ENCODE data around the gene MEP1B.
"Not testable (repeated sequence)": the region's sequence is repeated elsewhere in the genome, so short reads cannot be mapped to it uniquely, and the experiment has no call there.

The MEP1B gene

GRCh38 chr18:32189790-32190189 is at the start of gene MEP1B:
Gene MEP1B (plus strand): TSS chr18:32190039. CDS start chr18:32190071, 32 bp downstream.
- no peak for DNase-seq (ENCODE audit: low read depth, low spot score)

DNA sequence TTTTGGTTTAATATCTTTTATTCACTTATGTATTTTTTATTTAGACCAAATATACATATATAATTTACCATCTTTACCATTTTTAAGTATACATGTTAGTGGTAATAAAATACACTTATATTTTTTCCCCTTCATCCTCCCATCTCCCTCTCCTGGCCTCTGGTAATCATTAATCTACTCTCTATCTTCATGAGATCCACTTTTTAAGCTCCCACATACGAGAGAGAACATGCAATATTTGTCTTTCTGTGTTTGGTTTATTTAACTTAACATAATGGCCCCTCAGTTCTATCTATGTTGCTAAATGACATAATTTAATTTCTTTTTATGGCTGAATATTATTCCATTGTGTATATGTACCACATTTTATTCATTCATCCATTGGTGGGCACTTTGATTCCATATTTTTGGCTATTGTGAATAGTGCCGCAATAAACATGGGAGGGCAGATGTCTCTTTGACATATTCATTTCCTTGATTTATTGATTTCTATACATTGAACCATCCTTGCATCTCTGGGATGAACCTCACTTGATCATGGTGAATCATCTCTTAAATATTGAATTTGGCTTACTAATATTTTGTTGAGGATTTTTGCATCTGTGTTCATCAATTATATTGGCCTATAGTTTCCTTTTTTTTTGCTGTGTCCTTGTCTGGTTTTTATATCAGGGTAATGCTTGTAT is 41.5 kb upstream of the MEP1B start:
- DNase-seq (ENCODE audit: low read depth, low spot score) = no peak

DNA sequence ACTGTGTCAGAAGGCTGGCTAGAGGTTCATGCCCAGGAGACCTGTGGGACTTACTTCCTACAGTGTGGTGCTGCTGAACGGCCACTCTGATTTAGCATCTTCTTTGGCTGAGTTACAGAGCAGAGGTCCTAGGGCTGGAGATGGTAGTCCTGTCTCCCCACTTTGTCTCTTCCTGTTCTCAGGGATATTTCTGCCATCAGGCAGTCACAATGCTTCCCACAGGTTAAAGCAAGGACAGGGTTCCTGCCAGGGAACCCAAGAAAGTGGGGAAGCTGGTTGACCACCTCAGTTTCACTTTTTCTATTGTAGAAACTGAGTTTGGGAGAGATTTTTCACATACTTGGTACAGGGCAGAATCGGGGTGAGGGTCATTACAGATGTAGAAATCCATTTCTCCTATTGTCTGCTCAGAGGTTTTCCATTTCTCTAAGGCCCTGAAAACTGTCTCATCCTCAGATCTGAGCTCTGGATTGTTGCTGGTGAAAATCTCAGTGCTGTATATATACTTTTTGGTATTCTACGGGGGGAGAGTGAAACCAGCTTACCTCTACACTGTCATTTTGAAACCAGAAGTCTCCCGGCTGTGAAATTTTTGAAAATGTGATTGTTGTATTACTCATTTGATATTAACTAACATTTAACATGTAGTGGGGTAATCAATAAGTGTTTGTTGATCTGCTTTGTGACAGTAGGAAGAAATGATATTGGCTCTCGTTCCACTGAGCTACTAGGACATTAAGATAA is 37.0 kb upstream of the MEP1B start:
- DNase-seq (ENCODE audit: low read depth, low spot score) = no peak

GRCh38 chr18:32156855-32157254 is 33.0 kb upstream of the MEP1B start:
- no peak for DNase-seq (ENCODE audit: low read depth, low spot score)

GRCh38 chr18:32157580-32157979 is 32.3 kb upstream of the MEP1B start:
- DNase-seq (ENCODE audit: low read depth, low spot score) = no peak

DNA sequence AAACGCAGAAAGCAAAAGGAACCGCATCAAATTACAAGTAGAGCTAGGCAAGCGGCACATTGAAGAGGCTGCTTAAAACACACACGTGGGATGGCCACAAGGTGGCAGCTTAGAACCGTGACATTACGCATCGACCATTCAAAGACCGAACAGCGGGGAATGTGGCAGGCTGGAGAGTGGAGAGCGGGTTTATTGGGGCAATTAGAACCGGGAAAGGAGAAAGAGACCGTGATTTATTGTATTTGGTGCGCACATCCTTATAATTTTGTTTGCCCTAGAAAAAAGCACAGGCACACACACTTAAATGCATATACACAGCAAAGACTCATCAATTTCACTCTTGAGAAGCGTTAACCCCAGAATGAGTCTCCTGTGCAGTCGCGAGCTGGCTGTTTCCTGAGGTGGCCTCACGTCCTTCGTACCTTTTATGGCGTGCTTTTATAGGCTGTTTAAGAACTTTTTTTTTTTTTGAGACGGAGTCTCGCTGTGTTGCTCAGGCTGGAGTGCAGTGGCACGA is 31.7 kb upstream of the MEP1B start:
- peak; percentile 89 for DNase-seq (ENCODE audit: low read depth, low spot score)

- not testable (repeated sequence) for DNase-seq (ENCODE audit: low read depth, low spot score)
These were observed 31.2 kb upstream of the MEP1B start for GRCh38 chr18:32158631-32159030.

- no peak for DNase-seq (ENCODE audit: low read depth, low spot score)
These were observed 29.3 kb upstream of the MEP1B start for GRCh38 chr18:32160547-32160946.

DNA sequence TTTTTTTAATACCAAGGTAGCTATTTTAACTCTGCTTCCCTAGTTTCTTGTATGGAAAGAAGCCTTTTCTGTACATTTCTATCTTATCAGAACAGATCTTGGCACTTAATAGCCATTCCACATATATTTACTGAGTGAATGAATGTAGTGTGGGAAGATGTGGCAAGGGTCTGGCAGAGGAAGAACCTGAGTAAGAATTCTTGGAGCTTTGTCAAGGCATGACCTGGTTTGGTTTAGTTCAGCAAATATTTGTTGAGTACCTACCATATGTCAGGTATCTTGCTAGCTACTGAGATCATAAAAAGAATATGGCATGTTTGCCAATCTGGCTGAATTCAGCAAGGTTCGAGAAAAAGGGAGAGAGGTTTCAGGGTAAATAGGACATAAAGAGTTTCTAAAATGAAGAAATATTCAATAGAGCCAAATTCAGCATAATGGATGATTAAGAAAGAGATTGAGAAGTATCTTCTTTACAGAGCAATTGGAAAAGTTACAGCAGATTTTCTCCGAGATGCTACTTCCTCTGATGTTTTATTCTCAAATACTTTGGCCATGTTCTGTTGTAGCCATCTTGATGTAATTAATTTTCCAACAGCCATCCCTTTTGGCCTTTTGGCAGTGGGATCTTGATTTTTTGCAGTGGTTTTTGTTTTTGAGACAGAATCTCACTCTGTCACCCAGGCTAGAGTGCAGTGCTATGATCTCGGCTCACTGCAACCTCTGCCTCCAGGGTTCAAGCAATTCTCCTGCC is 21.7 kb upstream of the MEP1B start:
- DNase-seq (ENCODE audit: low read depth, low spot score) = no peak

DNA sequence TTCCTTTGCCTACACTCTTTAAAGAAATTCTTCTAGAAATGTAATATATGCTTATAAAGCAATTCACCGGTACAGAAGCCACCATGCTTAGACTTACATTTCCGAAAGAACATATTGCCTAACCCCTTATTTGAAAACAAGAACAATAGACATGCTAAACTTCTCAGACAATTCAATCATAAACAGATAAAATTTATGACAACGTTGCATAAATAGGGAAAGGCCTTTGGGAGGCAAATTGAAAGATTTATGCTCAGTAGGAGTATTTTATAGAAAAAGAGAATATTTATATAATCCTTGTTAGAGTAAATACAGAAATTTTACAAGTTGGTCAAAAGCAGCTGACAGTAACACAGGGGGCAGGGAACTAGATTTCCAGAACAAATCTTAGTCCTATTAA is 16.2 kb upstream of the MEP1B start:
- no peak for DNase-seq (ENCODE audit: low read depth, low spot score)

GRCh38 chr18:32174719-32175118 is 15.1 kb upstream of the MEP1B start:
- DNase-seq (ENCODE audit: low read depth, low spot score) = no peak

DNA sequence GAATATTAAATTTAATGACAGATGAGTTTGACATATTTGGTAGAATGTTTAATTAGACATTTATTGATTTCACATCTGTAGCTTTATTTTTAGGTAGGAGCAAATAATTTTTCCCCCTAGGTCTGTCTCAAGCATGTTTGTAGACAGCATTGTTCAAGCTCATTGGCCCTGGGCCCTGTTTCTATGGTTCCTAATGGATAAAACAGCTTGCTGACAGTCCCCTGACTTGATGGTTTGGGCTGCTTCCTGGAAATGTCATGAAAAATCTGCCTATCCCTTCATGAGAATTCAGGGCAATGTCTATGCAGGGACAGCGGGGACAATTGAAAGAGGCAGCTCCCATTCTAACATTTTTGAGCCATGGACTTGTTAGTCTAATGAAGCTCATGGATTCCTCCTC is 14.6 kb upstream of the MEP1B start:
- DNase-seq (ENCODE audit: low read depth, low spot score) = no peak

DNA sequence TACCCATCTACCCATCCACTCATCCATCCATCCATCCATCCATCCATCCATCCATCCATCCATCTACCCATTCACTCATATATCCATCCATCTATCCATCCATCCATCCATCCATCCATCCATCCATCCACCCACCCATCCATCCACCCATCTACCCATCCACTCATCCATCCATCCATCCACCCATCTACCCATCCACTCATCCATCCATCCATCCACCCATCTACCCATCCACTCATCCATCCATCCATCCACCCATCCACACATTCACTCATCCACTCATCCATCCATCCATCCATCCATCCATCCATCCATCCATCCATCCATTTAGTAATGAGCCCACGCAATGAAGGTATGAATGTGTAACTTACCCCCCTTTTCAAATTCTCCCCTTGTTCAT is 13.1 kb upstream of the MEP1B start:
- not testable (repeated sequence) for DNase-seq (ENCODE audit: low read depth, low spot score)

DNA sequence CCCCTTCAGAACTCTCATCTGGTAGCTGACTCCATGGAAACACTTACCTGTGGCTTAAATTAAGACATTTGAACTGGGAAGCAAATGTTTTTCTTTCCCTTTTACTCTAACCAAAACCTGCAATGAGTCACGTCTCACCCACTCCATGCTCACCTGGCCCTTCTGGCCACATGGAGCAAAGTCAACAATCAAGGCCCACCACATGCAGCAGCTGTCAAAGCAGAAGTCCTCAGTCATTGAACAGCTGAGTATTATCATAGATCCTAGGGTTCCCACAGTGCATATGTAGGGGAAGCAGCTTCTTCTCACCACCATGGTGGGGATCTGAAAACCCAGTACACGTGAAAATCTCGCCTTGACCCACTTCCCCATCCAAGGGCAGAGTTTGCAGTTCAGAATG is 12.3 kb upstream of the MEP1B start:
- DNase-seq (ENCODE audit: low read depth, low spot score) = no peak

- DNase-seq (ENCODE audit: low read depth, low spot score) = no peak
These were observed 6.3 kb upstream of the MEP1B start for GRCh38 chr18:32183503-32183902.

- DNase-seq (ENCODE audit: low read depth, low spot score) = no peak
These were observed 370 bp downstream of the MEP1B start for GRCh38 chr18:32190209-32190608.

DNA sequence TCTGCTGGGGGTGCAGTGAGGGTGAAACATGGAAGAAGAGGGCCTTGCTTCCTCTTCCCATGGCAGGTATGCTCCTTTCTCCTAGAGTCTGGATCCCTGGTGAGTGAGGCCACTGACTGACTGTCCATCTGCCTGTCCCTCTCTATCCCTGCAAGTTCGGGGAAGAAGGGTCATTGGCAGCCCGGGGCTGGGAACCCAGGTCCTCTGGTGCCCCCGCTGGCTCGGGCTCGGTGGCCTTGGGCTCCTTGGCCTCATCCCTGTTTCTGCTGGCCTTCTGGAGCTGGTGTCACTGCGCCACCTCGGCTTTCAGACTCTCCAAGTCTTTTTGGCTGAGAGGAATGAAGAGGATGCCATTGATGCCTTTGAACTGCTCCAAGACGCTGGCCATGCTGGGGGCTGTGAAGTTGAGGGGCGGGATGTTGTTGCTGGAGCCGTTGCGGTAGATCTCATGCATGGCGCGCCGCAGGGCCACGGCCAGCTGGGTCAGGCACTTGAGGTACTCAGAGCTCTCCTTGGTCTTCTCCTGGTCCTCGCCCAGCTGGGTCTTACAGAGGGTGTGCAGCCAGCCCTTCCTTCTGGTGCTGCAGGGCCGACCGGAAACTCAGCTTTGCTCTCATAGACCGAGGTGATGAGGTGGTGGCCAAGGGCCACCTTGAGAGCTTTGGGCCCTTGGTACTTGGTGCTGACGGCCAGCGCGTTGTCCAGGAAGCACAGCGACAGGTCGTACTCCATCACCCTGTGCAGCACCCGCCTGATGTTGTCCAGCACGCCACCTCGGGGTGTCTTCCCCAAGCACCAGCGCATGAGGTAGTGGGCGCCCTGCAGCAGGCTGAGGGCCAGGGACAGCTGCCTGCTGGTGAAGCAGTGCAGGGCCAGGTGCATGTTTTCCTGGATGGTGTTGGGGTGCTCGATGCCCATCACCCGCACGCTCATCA is 6.3 kb downstream of the MEP1B start:
- DNase-seq (ENCODE audit: low read depth, low spot score) = no peak

DNA sequence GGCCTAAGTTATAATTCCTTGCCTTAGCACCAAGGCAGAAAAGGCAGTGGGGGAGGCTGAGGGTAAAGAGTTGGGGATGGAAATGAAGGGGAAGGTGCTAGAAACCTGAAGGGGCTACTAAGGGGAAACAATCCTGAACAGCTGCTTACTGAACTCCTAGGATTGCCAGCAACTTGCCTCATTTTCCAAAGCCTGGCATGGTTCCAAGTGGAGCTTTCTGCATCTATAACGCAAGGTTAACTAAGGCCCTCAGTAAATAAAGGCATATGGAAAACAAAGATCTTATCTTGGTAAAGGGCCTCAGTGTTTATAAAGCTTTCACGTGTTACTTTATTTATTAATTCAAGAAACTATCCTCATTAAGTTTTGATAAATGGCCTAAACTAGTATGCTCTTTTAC is 10.9 kb downstream of the MEP1B start:
- no peak for DNase-seq (ENCODE audit: low read depth, low spot score)

- DNase-seq (ENCODE audit: low read depth, low spot score) = no peak
These were observed 12.3 kb downstream of the MEP1B start for GRCh38 chr18:32201948-32202672.

GRCh38 chr18:32208023-32208422 is 18.2 kb downstream of the MEP1B start:
- no peak for DNase-seq (ENCODE audit: low read depth, low spot score)

DNA sequence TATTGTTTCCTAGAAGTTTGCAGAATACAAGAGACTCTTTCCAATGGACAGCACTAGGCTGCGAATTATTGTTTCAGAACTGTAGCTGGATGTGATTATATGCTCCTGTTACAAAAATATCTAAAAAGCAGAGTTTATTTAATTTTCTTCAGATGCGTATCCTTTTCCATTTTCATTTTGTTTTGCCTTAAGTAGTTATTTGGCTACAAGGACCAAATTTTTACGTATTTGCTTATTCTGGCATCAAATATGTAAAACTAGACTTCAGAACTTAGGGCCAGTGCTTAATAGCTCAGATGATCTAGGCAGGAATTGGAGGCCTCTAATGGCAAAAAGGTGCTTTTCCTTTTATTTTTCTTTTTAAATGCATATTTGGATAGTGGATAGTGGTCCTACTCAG is 18.7 kb downstream of the MEP1B start:
- DNase-seq (ENCODE audit: low read depth, low spot score) = no peak

All from iPS DF 19.7 (cell line).